ENCODE measurements around the gene SPOCK3. TPM values are rescaled to one million over a fixed set of nuclear protein-coding genes. Genes with fewer than 3 reads are reported as not detected.

Gene SPOCK3
- total and polyA plus RNA-seq, 10 of the 15 experiments (the other 5 are each of a cell fraction or from before 2014, with no cell fraction given): 0.06 to 0.39 (median 0.09) TPM; not detected in 5

- no peaks in the 10 kb centered on the region; the same call in 1 of the 3 replicates for H3K9me3 ChIP-seq (replicated peaks; ENCODE audit: control insufficient read depth, insufficient read depth, low read length)
- intact Hi-C loops (cut with micrococcal nuclease; ENCODE audit: unreplicated experiment): no loop called here
Measured at GRCh38 chr4:166827629-166828028, 406.7 kb downstream of the SPOCK3 start.

More at GRCh38 chr4:166827629-166828028, 406.7 kb downstream of the SPOCK3 start:
- Histone ChIP-seq H2AFZ (ENCODE audit: control insufficient read depth, low read depth, low read length) (no peak overlapping the region), H3K27me3 (replicated peaks in 1 of 2; ENCODE audit: control insufficient read depth in 2 of 2, insufficient read depth in 2 of 2, low read length in 1 of 2) (no peaks in the 10 kb centered on the region), H3K9ac (ENCODE audit: control insufficient read depth, insufficient read depth, low read length) (no peak overlapping the region), H3K27ac (ENCODE audit: control insufficient read depth, insufficient read depth) (no peak overlapping the region), H3K4me3 (no peak overlapping the region), H3K36me3 (ENCODE audit: control insufficient read depth in 2 of 2, insufficient read depth in 2 of 2, low read length in 1 of 2) (no peaks in the 10 kb centered on the region), H3K4me1 (ENCODE audit: control insufficient read depth, insufficient read depth, low read length) (no peaks in the 10 kb centered on the region), H4K20me1 (ENCODE audit: control insufficient read depth, insufficient read depth) (no peaks in the 10 kb centered on the region), H3K4me2 (ENCODE audit: control insufficient read depth, insufficient read depth) (no peak overlapping the region), H3K79me2 (ENCODE audit: control insufficient read depth, insufficient read depth, low read length) (no peaks in the 10 kb centered on the region)
- ChIA-PET POLR2A (interaction anchor here (1.2 kb wide), 1 partner anchor 12 kb away, joined by 3 read pairs; no protein-coding TSS in a partner anchor), SMC1A (ENCODE audit: uncharacterized antibody, unreplicated experiment) (interaction anchor here (1.8 kb wide), 1 partner anchor 9 kb away, joined by 7 read pairs; no protein-coding TSS in a partner anchor), CTCF (interaction anchor here (0.6 kb wide), 1 partner anchor 900 kb away, joined by 3 read pairs; no protein-coding TSS in a partner anchor), RAD21 (ENCODE audit: unreplicated experiment) (no interaction called here)
- TF ChIP-seq FOXM1 (IDR thresholded peaks at IDR 0.05; ENCODE audit: low read depth, low read length): peak; percentile 38; the same call in 1 of the 2 replicates
- TF ChIP-seq JUNB (IDR thresholded peaks at IDR 0.05): peak; percentile 86
- TF ChIP-seq ATF2 (IDR thresholded peaks at IDR 0.05; ENCODE audit: low read length): peak; percentile 65; the same call in 1 of the 2 replicates
- peak; percentile 76; the same call in 1 of the 2 replicates for TF ChIP-seq RUNX3 (IDR thresholded peaks at IDR 0.05; ENCODE audit: low read length)
- no peak for TF ChIP-seq GABPA (IDR thresholded peaks at IDR 0.05; ENCODE audit: low read depth)
- TF ChIP-seq NFIC (IDR thresholded peaks at IDR 0.05; ENCODE audit: low read depth, low read length): peak; percentile 77; the same call in 1 of the 2 replicates
- TF ChIP-seq FOXK2 (IDR thresholded peaks at IDR 0.05): no peak
- WGBS (ENCODE audit: insufficient coverage, insufficient replicate concordance, low lambda C conversion rate, missing lambda C conversion rate): 50% methylated on average over 1 of the region's 1 CpG
- DNase-seq (ENCODE audit: low read depth, low spot score) (no peak), ATAC-seq (peak; percentile 32; the same call in 2 of the 3 replicates), FAIRE-seq (no peak)
- BruUV-seq (replicated peaks): no TSS peak
- in situ Hi-C loops (cut with MboI): no loop called here

Data from GM12878 (cell line).